ENCODE results near the gene HAUS7.
A peak's percentile ranks its signal among the peaks of the same experiment; 100 is the strongest.

The HAUS7 gene

DNA sequence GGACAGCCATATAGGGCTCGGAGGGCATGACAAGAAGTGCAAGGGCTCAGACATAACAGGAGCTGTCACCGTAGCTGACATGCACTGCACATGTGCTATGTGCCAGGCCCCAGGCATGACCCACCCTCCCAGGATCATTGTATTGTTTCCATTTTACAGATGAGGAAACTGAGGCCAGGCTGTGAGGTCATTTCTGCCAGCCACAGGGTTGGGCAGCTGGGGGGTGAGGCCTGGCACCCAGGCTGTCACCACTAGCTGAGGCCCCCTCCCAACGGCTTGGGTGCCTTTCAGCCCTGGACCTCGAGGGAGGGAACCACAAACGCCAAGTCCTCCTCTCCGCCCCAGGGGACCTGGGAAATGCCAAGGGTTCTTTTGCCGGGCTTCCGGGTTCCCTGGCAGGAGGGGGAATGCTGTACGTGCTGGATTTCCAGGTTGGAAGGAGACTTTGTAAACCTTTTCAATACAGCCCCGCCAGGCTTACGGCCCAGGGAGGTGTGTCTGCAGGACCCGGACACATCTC, 37.2 kb downstream of the HAUS7 start:
- no peak for DNase-seq

DNA sequence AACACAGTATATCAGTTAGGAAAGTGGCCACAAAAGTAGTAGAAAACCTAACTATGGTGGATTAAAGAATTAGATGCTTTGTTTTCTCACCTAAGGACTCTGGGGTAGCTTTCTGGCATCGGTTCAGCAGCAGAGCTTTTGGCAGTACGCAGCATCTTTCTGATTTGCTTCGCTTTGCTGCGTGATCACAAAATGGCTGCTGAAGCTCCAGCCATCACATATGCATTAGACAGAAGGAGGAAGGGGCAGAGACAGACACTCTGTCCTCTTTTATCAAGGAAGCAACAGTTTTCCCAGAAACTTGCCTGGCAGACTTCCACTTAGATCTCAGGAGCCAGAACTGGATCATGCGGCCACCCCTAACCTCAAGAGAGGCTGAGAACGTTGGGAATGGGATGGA, 39.6 kb downstream of the HAUS7 start:
- no peak for DNase-seq

DNA sequence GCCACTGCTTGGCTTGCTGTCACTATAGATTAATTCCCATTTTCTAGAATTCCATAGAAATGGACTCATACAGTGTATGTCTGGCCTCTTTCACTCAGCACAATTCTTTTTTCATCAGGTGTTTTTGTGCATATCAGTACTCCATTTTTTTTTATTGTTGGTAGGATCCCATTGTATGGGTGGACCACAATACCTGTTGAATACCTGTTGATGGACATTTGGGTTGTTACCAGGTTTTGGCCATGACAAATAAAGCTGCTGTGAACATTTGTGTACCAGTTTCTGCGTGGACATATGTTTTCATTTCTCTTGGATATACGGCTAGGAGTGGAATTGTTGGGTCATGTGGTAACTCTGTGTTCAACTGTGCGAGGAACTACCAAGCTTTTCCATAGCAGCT, 44.2 kb downstream of the HAUS7 start:
- DNase-seq = no peak

DNA sequence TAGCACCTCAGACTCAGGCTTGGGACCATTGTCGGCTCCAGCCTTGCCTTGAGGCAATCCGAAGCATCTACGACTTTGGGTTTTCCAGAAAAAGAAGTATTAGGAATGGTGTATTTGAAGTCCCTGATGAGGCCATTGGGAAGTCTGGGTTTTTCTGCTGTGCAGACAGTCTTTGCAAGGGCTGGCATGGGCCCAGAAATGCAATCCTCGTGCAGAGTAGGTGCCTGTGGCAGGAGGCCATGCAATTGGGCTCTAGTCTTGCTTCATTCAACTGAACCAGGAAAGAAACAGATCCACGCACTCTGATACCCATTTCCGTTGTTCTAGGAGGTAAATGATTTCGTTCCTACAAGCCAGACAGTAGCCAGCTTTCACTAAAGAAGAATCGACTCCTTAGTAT, 46.7 kb downstream of the HAUS7 start:
- no peak for DNase-seq

DNA sequence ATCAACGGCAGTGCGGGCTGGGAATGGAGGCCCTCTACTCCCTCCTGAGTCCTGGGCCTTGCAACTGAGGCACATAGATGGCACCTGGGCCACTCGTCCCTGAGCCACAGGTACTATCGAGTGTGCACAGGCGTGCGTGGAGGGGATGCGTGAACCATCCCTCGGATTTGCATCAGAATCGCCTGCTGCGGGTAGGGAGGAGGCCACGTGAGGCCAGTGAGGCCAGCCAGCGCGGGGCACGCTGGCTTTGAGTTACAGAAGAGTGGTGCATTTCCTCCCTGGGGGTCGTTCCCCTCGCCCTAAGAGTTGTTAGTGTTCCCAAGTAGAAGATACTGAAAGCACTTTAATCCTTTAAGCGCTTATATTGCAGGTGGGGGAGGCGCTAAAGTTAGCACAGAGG, 48.5 kb downstream of the HAUS7 start:
- no peak for DNase-seq

DNA sequence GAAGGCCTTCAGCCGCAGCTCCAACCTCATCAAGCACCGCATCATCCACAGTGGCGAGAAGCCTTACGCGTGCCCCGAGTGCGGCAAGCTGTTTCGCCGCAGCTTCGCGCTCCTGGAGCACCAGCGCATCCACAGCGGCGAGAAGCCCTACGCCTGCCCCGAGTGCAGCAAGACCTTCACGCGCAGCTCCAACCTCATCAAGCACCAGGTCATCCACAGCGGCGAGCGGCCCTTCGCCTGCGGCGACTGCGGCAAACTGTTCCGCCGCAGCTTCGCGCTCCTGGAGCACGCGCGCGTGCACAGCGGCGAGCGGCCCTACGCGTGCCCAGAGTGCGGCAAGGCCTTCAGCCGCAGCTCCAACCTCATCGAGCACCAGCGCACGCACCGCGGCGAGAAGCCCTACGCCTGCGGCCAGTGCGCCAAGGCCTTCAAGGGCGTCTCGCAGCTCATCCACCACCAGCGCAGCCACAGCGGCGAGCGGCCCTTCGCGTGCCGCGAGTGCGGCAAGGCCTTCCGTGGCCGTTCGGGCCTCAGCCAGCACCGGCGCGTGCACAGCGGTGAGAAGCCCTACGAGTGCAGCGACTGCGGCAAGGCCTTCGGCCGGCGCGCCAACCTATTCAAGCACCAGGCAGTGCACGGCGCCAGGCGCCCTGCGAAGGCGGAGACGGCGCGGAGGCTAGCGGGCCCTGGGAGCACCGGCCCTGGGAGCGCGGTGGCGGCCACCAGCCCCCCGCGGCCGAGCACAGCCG, 49.4 kb downstream of the HAUS7 start:
- DNase-seq = no peak

DNA sequence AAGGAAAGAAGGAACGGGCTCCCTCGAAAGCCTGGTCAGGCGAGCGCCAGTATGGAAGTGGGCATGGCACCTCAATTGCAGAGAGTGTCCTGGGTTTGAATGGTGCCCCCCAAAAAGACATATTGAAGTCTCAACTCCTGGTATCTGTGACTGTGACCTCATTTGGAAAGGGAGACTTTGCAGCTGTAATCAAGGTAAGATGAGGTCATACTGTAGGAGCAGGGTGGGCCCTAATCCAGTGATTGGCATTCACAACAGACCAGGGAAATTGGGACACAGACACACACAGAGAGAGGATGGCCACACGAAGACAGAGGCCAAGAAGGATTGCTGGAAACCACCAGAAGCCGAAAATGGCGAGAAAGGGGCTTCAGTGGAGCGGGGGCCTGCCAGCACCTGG, 52.7 kb downstream of the HAUS7 start:
- DNase-seq = no peak

DNA sequence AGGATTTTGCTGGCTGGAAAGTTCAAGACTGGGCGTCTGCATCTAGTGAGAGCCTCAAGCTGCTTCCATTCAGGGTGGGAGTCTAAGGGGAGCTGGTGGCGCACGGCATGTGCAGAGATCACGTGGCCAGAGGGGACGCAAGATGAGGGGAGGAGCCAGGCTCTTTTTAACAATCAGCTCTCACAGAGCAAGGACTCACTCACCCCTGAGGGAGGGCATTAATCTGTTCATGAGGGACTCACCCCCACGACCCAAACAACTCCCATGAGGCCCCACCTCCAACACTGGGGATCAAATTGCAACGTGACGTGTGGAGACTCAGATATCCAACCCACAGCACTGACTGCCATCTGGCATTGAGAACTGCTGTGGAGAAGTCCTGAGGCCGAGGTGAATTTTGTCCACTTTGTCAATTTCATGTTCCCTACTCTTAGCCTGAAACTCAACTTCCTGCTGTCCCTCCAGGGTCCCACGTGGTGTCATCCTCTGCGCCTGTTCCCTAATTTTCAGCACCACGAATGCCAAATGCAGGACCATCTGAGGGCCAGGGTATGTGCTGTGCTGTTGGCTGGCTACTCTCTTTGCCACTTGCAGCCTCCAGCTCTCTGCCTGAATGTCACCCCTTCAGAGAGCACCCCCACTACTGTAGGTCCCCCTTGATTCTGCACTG, 53.5 kb downstream of the HAUS7 start:
- DNase-seq = peak; percentile 9

DNA sequence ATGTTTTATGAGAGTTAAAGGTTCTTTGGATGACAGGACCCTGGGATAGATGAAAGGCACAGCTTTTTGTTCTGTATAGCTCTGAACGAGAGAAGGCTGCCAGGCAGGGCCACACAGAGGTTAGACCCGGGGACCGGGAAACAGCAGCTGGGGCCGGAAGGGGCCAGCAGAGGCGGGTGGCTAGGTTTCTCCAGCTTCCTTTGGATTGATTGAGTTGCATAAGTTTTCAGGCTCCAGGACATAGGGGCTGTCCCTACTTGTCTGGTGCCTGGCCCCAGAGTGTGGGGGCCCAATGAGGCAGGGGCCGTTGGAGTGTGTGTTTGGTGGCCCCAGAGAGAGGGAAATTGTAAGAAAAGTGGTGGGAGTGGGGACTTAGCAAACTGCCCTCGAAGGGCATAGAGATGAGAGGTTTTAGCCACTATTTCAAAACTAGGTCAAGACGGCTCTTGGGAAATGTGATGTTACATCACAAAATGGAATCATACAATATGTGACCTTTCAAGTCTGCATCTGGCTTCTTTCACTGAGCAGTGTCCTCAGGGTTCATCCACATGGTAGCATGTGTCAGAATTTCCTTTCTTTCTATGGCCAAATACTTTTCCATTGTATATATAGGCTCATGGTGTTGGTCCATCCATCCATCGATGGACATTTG, 55.4 kb downstream of the HAUS7 start:
- DNase-seq = no peak

DNA sequence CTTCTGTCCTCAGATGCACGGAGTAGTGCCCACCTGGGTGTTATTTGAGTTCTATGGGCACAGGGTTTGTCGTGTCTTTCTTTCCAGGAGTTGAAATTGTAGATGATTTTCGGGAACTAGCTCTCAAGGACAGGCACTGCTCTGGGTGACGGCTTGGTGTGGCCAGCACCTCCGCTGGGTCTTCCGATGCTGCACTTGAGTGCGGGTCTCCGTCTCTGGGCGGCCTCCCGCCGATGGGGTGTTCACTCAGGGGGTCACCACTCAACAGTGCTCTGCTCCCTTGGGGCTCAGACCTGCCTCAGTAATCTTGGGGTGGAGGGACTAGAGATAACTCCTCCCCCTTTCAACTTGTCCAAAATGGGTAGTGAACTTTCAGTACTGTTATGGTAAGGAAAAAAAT, 56.6 kb downstream of the HAUS7 start:
- no peak for DNase-seq

DNA sequence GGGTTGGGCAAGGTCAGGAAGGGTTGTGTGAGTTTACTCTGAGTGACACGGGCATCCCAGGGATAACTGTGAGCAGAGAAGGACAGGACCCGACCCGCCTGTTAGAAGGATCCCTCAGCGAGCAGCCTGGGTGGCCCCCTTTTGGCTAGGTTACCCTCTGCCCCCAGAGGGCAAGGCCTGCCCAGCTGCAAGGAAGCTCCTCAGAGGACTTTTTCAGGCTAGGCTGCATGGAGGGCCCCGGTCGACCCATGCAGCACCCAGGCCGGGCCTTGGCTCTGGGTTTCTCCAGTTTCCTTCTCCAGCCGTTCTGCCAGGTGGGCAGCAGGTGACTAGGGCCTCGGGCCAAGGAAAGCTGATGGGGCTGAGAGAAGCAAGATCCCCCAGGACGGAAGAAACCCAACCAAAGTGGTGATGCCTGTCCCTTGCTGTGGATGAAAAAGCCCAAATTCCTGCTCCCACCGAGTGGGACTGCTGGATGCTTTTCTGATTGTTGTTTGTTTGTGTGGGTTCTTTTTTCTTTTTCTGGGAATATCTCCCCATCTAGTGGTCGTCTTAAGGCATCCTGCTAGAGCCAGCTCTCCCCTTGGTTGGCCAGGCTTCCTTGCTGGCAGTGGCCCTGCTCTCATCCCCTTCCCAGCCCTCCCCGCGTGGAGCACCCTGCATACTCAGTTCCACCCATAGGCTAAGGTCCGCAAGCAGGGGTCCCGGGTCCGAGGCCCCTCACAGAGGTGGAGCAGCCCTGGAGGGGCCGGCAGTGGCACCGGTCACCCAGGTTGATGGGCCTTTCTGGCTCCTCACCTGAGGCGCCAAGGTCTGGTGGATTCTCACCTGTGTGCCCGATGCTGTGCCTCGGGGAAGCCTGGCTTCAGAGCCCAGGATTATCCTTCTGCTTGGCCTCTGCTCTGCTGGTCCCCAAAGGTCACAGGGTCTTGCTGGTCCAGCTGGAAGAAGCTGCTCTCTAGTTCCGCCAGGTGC, 57.3 kb downstream of the HAUS7 start:
- DNase-seq = no peak

DNA sequence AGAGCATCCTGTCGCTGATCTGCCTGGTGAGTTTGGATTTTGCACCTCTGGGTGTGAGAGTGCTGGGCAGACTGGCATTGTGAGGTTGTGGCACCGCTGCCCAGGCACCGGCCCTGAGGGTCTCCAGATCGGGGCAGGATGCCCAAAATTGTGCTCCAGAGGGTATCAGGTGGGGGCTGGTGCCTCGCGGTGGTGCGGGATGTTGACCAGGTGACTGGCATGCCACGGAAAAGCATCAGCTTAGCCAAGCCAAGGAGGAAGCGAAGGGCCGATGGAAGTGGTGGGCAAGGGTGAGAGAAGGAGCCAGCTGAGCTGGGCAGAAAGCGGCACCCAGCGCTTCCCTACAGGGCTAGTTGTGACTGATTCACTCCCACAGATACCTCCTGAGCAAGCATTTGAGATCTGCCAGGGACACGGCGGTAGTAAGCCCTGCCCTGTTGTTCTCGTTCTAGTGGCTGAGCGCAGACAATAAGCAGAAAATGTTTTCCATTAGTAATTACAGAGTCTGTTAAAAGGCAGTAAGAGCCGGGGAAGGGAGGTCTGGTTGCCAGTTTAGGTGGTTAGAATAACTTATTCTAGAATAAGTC, 58.3 kb downstream of the HAUS7 start:
- no peak for DNase-seq

DNA sequence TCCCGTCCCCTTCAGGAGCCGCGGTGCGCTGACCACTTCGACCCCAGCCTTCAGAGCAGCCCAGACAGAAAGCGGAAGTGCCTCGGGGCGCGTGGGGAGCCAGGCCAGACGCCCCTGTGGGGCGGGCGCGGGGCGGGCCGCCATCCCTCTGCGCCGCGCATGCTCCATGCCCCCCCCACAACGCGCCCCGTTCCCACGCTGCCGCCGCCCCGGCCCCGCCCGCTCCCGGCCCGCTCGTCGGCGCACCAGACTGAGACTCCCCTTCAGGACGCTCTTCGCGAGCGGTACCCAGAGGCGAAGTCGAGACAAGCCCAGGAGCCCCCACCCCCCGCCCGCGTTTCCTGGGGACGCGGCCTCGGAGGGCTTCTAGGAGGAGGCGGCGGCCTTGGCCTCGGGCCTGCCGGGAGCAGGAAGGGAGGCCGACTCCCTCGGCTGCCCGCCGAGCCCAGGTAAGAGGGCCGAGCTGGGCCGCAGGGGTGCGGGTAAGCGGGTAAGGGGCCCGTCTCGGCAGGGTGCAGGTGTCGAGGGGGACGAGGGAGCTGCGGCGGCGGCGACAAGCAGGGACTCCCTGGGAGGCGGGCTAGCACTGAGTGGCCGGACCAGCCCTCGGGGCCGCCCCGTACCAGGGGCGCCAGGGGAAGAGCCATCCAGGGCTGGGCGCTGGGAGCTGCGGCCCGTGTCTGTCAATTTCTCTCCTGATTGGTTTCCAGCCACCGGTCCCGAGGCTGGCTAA, 59.0 kb downstream of the HAUS7 start, which contains the start of gene ZFP92:
Gene ZFP92, plus strand, starts transcription at position 218 of the 733 bp plus-strand sequence. CDS start 6,851 bp downstream, outside the sequence.
- no peak for DNase-seq

DNA sequence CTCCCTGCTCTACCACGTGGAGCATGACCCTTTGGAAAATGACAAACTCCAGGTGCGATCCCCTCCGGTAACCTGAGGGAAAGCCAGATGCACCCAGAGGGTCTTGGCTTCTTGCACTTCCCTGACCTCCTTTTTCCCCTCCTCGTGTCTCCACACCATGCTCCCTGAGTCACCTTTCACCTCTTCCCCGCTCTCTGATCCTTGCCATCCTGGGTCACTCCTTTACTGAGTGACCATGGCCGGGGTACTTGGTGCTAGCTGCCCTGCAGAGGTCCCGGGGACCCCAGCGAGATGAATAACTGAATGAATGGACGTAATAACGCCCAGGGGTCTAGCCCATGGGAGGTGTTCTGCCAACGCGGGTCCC, 59.5 kb downstream of the HAUS7 start:
- no peak for DNase-seq

DNA sequence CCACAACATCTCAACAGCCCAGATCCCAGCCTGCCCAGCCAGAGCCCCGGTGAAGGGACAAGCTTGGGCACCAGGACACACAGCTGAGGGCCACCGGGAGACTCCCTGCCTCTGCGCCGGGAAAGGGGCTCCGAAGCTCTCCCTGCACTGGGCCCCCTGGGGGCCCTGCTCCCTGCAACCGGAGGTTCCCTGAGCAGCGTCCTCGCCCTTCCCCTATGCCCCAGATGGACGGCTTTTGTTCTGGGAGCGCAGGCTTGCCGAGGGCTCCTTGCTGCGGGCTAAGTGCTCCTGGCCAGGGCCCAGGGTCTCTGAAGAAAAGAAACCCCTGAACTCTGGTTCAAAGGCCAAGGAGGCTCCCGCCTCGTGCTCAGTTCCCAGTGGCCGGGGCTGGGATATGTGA, 60.0 kb downstream of the HAUS7 start:
- no peak for DNase-seq

DNA sequence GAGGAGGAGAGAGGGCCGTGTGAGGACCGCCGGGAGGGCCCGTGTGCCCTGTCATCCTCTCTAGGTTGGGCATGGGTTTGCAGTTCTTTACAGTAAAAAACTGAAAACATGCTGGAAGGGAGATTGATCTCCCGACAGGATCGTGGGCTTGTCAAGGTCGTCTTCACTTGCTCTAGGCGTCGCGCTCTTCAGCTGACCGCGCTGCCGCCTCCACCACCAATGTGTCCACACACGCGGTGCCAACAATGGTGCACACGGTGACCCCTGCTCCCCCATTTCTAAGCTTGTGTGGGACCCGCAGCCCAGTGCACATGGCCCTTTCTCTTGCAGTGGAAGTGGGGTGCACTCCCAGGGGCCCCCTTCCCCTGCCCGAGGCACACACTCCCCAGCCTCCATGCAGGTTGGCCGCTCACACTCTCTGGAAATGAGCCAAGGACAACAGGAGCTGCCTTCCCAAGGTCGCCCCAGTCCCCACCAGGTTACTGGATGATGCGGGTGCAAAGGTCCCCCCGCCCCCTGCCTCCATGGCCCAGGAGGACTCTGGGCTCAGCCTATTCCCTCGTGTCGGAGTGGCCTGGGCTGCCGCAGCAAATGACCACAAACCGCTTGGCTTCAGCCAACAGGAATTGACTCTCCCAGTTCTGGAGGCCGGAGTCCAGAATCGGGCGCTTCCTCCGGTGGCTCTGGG, 60.8 kb downstream of the HAUS7 start:
- DNase-seq = no peak

DNA sequence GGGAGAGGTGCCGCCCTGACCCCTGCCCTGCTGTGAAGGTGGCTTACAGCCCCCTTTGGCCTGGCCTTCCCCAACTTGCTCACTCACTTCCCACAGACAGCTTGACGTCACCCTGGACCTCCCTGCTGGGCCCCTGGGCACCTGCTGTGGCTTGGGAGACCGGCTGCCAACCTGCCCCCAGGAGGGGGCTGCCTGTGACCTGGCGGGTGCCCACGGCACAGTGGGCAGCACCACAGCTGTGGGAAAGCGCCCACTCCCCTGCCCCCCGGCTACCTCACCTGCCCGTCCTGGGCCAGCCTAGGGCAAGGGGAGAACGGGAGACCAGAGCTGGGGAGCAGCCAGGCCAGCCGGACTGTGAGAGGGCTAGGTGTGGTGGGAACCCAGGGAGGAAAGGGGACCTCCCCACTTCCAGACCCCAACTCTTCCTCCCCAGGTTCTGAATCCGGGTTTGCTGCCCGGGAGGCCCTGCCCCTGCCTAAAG, 61.5 kb downstream of the HAUS7 start:
- DNase-seq = no peak

DNA sequence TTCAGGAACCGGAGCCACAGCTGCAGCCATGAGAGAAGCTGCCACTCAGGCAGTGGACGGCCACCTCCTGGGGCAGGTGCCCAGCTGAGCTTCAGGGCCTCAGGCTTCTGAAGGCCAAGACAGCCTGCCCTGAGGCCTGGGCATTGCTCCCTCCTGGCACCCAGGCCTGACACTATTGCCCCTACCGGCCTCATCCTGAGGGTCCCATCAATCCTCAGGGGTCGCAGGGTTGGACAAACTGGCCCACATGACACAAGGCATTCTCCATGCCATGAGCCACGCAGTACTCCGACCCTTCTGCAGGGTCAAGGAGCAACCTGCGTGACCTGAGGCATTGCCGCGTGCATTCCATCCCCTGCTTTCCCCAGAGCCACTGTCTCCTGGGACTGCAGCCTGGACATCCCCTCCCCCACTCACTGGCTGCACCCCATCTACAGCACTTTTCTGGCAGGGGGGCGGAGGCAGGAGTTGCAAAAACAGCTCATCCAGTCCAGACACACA, 62.1 kb downstream of the HAUS7 start:
- DNase-seq = no peak

DNA sequence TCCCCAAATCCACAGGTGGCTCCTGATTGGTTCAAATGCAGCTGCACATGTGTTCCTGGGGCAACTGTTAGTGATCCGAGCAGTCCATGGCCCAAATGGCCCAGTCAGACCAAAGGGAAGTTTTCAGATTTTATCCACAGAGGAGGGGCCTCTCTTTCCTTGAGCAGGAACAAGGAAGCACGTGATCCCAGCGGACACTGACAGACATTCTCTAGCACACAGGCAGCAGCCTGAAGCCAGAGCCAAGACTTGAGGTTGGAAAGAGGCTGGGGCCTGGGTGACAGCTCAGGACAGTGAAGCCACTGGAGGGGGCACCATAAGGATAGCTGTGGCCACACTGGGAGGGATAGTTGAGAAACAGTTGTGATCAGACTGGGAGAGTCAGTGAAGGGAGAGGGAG, 62.6 kb downstream of the HAUS7 start:
- DNase-seq = no peak

DNA sequence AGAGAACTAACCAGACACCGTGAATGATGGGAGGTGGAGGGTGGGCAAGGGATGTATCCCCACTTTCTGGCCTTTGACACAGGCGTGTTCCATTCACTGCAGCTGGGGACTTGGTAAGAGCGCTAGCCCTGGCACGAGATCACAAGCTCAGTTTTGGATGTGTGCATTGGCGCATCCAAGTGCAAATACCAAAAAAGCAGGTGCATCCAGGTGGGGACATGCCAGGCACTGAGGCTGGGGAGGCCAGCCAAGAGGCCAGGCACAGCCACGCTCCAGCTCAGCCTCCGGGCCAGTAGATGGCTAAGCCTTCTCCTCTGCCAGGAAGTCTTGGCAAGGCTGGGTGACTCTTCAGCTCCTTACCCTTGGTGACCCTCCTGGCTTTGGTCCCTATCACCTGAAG, 63.5 kb downstream of the HAUS7 start:
- no peak for DNase-seq

DNA sequence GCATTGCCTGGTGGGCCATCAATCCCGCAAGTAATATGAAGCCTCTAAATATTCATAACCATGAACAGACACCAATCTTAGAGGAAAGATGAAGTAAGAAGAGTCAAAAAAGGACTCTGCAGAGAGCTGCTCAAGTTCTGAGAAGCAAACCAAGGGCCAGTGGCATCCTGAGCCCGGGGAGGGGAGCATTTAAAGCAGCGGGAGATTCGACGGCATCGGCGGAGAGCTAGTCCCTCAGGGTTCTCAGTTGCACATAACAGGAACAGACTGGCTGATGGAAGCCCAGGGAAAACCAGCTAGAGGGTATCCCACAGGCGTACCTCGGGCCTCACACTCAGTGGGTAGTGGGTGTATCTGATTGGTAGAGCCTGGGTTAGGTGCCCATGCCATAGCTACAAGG, 64.4 kb downstream of the HAUS7 start:
- no peak for DNase-seq
